Activated CD4-positive, alpha-beta memory T cell treated with anti-CD3 and anti-CD28 coated beads for 36 hours (primary cell): ENCODE data around the gene OTOR. TPM values are rescaled to one million over a fixed set of nuclear protein-coding genes. Genes with fewer than 3 reads are reported as not detected.

Source experiments
- CTCF ChIA-PET: fragments of 350-600 bp; sonication (Branson Sonifier 250); formaldehyde crosslinking; loops from one replicate; lab custom pipeline; 2021; ENCODE audit warnings: antibody characterized with exemption, inconsistent platforms; lab: Charles Lee
- POLR2A ChIA-PET: fragments of 350-600 bp; sonication (Branson Sonifier 250); formaldehyde crosslinking; loops from one replicate; lab custom pipeline; 2021; ENCODE audit warnings: antibody characterized with exemption; lab: Charles Lee
- DNase-seq: peaks from one replicate; pipeline ENCODE4 v3.0.0-alpha.2; 2020
- H3K27ac Mint-ChIP-seq: one replicate; pipeline ENCODE4 v1.8.0; 2021; ENCODE audit warnings: mixed read lengths
- H3K27me3 Mint-ChIP-seq: one replicate; pipeline ENCODE4 v1.8.0; 2021; ENCODE audit warnings: mixed read lengths
- H3K36me3 Mint-ChIP-seq: one replicate; pipeline ENCODE4 v1.8.0; 2021; ENCODE audit warnings: mixed read lengths
- H3K4me1 Mint-ChIP-seq: one replicate; pipeline ENCODE4 v1.8.0; 2021; ENCODE audit warnings: low read depth, mixed read lengths
- H3K4me3 Mint-ChIP-seq: one replicate; pipeline ENCODE4 v1.8.0; 2021; ENCODE audit warnings: mild to moderate bottlenecking, mixed read lengths
- H3K9me3 Mint-ChIP-seq: one replicate; pipeline ENCODE4 v1.8.0; 2021; ENCODE audit warnings: mixed read lengths
- intact Hi-C: fragments of 100-400 bp; cut with micrococcal nuclease; formaldehyde crosslinking; loops from one replicate; pipeline ENCODE4 v1.15.1; 2023
- total RNA-seq, 2 experiments: library from RNA; stranded (reverse); gene quantifications; one replicate each; pipeline ENCODE4 v1.2.3, GENCODE V29; 2021

The OTOR gene, protein sequence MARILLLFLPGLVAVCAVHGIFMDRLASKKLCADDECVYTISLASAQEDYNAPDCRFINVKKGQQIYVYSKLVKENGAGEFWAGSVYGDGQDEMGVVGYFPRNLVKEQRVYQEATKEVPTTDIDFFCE
- total RNA-seq = not detected

DNA sequence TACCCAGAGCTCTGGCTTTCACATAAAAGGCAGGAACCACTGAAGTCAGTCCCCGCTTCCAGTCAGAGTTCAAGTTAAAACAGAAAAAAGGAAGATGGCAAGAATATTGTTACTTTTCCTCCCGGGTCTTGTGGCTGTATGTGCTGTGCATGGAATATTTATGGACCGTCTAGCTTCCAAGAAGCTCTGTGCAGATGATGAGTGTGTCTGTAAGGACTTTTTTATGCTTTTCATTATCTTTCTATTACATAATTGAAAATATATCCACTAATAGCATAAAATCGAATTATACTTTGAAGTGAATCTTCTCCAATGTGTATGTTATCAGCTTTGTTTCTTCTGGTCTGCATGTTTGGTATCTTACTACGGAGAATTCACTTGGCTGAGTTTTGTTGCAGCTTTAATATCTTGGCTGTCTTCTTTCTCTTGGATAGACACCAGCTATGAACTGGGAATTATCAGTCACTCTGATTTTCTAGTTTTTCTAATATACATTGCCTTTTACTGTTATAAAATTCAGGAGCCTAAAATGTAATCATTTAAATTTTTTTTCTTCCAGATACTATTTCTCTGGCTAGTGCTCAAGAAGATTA is at the start of gene OTOR:
TSS of gene OTOR (plus strand) at position 51 of the 593 bp plus-strand sequence. CDS start at position 95, 44 bp downstream.
- POLR2A ChIA-PET = no interaction called here
- H3K27ac Mint-ChIP-seq = no peak within 1 kb of the TSS

DNA sequence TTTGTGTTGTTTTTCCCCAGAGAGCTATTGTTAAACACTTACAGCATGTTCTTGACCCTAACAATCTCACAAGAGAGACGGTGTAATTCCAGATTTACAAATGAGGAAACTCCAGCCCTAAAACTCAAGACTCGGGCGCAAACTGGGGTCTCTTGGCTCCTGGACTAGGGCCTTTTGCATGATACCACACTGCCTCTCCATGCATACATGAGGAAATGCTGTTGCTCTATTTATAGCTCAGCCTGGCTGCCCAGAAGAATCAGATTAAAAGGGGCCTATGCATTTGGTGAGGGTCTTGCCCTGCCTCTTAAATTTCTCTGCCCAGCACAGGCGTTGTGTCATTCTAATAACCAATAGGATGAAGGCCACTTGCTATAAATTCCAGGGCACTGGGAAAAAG is 48.9 kb upstream of the OTOR start:
- H3K27me3 Mint-ChIP-seq = peaks cover 5% of the 10 kb centered on the region
- no peak overlapping the region for H3K4me3 Mint-ChIP-seq
- H3K27ac Mint-ChIP-seq = no peak overlapping the region
- ChIA-PET CTCF (interaction anchor here (4.3 kb wide), 1 partner anchor 62 kb away, joined by 21 read pairs; no protein-coding TSS in a partner anchor), POLR2A (no interaction called here)
- intact Hi-C loops = no loop called here
- no peaks in the 10 kb centered on the region for H3K36me3 Mint-ChIP-seq
- H3K9me3 Mint-ChIP-seq = no peaks in the 10 kb centered on the region
- H3K4me1 Mint-ChIP-seq = no peaks in the 10 kb centered on the region
- no peak for DNase-seq

More for the DNA sequence above, at the start of gene OTOR:
- H3K9me3 Mint-ChIP-seq = no peaks in the 10 kb centered on the region
- no peaks in the 10 kb centered on the region for H3K36me3 Mint-ChIP-seq
- intact Hi-C loops = no loop called here
- H3K4me1 Mint-ChIP-seq = no peaks in the 10 kb centered on the region
- peaks cover 5% of the 10 kb centered on the region for H3K27me3 Mint-ChIP-seq
- CTCF ChIA-PET = interaction anchor here (1.6 kb wide), 1 partner anchor 11 kb away, joined by 5 read pairs; no protein-coding TSS in a partner anchor
- H3K4me3 Mint-ChIP-seq = no peak within 1 kb of the TSS
- no peak for DNase-seq

DNA sequence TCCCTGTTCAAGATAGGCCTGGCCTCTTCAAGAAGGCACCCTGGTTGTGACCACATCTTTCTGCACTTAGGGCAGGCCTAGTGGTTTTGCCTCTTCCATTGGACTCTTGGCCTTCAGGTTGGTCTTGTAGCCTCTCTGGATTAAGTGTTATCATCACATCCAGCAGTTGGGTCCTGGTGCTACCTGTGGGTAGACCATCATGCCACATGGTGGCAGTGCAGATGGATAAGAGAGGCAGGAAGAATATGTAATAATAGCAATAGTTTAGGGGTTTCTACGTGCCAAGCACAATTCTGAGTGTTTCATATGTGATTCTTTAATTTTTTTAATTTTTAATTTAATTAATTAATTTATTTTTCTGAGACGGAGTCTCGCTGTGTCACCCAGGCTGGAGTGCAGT is 46.9 kb upstream of the OTOR start:
- CTCF ChIA-PET = interaction anchor here (1.0 to 4.3 kb wide), 2 partner anchors 58 to 60 kb away, joined by 3 to 21 read pairs; no protein-coding TSS in a partner anchor

DNA sequence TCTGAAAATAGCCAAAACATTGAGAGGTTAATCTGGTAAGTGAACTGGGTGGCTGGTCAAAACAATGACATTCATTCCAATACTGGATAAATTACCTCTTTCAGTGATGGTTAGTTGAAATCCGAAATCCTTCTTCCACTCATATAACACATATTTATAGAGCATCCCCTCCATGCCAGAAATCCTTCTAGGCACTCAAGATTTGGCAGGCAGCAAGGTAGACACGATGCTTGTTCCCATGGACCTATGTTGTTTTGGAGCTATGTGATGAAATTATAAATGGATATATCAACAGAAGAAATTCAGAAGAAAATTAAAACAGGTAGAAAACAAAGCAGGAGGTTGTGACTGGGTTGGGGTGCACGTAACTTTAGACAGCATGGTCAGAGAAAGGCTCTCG is 44.6 kb upstream of the OTOR start:
- DNase-seq = no peak
- H3K4me3 Mint-ChIP-seq = no peak overlapping the region
- ChIA-PET CTCF (interaction anchor here (0.8 to 1.2 kb wide), 2 partner anchors 51 to 57 kb away, joined by 3 to 7 read pairs; no protein-coding TSS in a partner anchor), POLR2A (no interaction called here)
- intact Hi-C loops = no loop called here
- no peak overlapping the region for H3K27ac Mint-ChIP-seq
- H3K27me3 Mint-ChIP-seq = peaks cover 2% of the 10 kb centered on the region
- peaks cover 4% of the 10 kb centered on the region for H3K36me3 Mint-ChIP-seq
- H3K4me1 Mint-ChIP-seq = peaks cover 18% of the 10 kb centered on the region
- peaks cover 8% of the 10 kb centered on the region for H3K9me3 Mint-ChIP-seq

More for the DNA sequence above, 46.9 kb upstream of the OTOR start:
- POLR2A ChIA-PET = no interaction called here
- Mint-ChIP-seq H3K4me1 (no peaks in the 10 kb centered on the region), H3K27me3 (peaks cover 5% of the 10 kb centered on the region), H3K36me3 (peaks cover 4% of the 10 kb centered on the region), H3K27ac (no peak overlapping the region), H3K4me3 (no peak overlapping the region), H3K9me3 (peaks cover 5% of the 10 kb centered on the region)
- peak; percentile 24 for DNase-seq
- intact Hi-C loops = loop anchor here (1.0 kb wide), 1 partner anchor 60 kb away; no protein-coding TSS in a partner anchor

- Mint-ChIP-seq H3K4me1 (peaks cover 33% of the 10 kb centered on the region), H3K27me3 (no peaks in the 10 kb centered on the region), H3K36me3 (peaks cover 4% of the 10 kb centered on the region), H3K27ac (no peak overlapping the region), H3K4me3 (no peak overlapping the region), H3K9me3 (peaks cover 8% of the 10 kb centered on the region)
- POLR2A ChIA-PET = no interaction called here
- intact Hi-C loops = no loop called here
- CTCF ChIA-PET = no interaction called here
- no peak for DNase-seq
These were observed 40.5 kb upstream of the OTOR start for GRCh38 chr20:16707674-16708073.

DNA sequence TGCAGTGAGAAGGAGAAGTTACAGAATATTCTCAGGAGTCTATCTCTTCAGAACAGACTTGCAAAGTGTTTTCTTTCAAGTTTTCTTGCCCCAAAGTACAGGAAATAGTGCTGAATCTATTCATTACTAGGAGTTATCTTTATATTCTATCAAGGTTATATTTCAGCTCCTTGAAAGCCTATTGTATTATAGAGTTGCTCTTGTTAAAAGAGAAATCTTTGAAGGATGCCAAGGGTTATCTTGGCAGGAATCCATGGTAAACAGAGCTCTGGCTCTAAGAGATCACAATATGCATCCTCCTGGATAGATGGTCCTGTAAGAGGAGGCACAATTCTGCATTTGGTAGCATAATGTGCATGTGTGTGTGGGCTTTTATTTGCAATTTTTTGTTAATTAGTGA is 39.6 kb upstream of the OTOR start:
- peaks cover 4% of the 10 kb centered on the region for H3K36me3 Mint-ChIP-seq
- ChIA-PET CTCF (interaction anchor here (1.0 kb wide), 1 partner anchor 52 kb away, joined by 3 read pairs; no protein-coding TSS in a partner anchor), POLR2A (no interaction called here)
- intact Hi-C loops = loop anchor here (1.0 kb wide), 1 partner anchor 24 kb away; no protein-coding TSS in a partner anchor
- peaks cover 8% of the 10 kb centered on the region for H3K9me3 Mint-ChIP-seq
- H3K27me3 Mint-ChIP-seq = no peaks in the 10 kb centered on the region
- DNase-seq = no peak
- H3K4me1 Mint-ChIP-seq = peaks cover 33% of the 10 kb centered on the region
- H3K4me3 Mint-ChIP-seq = no peak overlapping the region
- H3K27ac Mint-ChIP-seq = no peak overlapping the region

GRCh38 chr20:16709017-16709416 is 39.1 kb upstream of the OTOR start:
- ChIA-PET POLR2A (no interaction called here), CTCF (interaction anchor here (0.7 to 1.0 kb wide), 2 partner anchors 40 to 52 kb away, joined by 3 read pairs; no protein-coding TSS in a partner anchor)
- Mint-ChIP-seq H3K27ac (no peak overlapping the region), H3K4me3 (no peak overlapping the region), H3K9me3 (peaks cover 8% of the 10 kb centered on the region), H3K27me3 (no peaks in the 10 kb centered on the region), H3K4me1 (peaks cover 33% of the 10 kb centered on the region), H3K36me3 (peaks cover 4% of the 10 kb centered on the region)
- intact Hi-C loops = loop anchor here (1.0 kb wide), 1 partner anchor 23 kb away; no protein-coding TSS in a partner anchor
- no peak for DNase-seq

- ChIA-PET CTCF (no interaction called here), POLR2A (no interaction called here)
- Mint-ChIP-seq H3K27me3 (no peaks in the 10 kb centered on the region), H3K36me3 (no peaks in the 10 kb centered on the region), H3K27ac (no peak overlapping the region), H3K4me3 (no peak overlapping the region), H3K4me1 (peaks cover 33% of the 10 kb centered on the region), H3K9me3 (peaks cover 3% of the 10 kb centered on the region)
- intact Hi-C loops = no loop called here
- DNase-seq = no peak
These were observed 37.4 kb upstream of the OTOR start for GRCh38 chr20:16710781-16711180.

DNA sequence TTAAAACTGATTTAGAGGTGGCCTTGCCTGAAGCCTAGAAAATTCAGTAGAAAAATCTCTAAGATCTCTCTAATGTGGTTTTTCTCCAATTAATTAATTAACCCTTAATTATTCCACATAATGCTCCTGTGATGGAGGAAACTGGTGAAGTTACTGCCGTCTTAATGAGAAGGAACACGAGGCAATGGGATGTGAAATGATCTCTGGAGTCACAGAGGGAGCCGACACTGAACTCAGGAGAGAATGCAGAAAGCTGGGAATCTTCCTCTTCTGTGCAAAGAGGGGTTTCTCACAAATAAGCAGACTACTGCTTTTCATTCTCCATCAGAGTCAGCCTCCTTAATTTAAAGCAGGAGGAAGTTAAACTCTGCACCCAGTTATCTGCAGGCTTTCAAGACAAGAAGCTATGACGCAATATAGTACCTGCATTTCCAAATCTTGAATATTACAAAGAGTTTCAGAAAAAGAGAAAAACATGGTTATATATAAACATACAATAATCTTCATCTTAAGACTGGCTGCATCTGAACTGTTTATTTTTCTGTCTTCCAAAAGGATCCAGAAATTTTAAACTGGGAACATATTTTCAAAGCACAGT is 36.4 kb upstream of the OTOR start:
- Mint-ChIP-seq H3K4me3 (no peak overlapping the region), H3K27ac (no peak overlapping the region), H3K27me3 (no peaks in the 10 kb centered on the region), H3K9me3 (no peaks in the 10 kb centered on the region), H3K4me1 (peaks cover 30% of the 10 kb centered on the region), H3K36me3 (no peaks in the 10 kb centered on the region)
- DNase-seq = no peak
- POLR2A ChIA-PET = no interaction called here
- intact Hi-C loops = no loop called here
- CTCF ChIA-PET = no interaction called here

DNA sequence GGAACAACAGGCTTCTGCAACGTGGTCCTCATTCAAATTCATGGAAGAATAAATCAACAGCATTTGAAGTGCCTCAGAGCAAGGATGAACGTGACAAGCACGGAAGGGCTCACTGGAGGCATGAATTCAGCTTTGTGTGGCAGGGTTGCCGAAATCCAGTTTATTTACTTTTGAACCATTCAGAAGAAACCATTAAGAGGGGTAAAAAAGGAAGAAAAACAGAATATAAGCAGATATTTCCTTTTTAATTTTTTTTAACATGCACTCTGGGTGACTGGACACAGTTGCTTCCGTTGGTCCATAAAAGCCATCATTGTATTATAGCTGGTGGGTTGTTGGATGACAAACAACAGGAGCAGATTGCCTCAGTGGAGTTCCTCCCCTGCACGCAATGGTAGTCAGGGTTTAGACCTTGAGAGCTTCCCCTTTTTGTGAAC is 35.6 kb upstream of the OTOR start:
- intact Hi-C loops = no loop called here
- H3K4me1 Mint-ChIP-seq = peaks cover 25% of the 10 kb centered on the region
- no peaks in the 10 kb centered on the region for H3K27me3 Mint-ChIP-seq
- ChIA-PET CTCF (interaction anchor here (1.4 kb wide), 1 partner anchor 96 kb away, joined by 4 read pairs; no protein-coding TSS in a partner anchor), POLR2A (no interaction called here)
- no peaks in the 10 kb centered on the region for H3K36me3 Mint-ChIP-seq
- no peaks in the 10 kb centered on the region for H3K9me3 Mint-ChIP-seq
- H3K27ac Mint-ChIP-seq = no peak overlapping the region
- no peak overlapping the region for H3K4me3 Mint-ChIP-seq
- DNase-seq = no peak

GRCh38 chr20:16713066-16713465 is 35.1 kb upstream of the OTOR start:
- Mint-ChIP-seq H3K27ac (no peak overlapping the region), H3K27me3 (peaks cover 2% of the 10 kb centered on the region), H3K9me3 (no peaks in the 10 kb centered on the region), H3K4me3 (no peak overlapping the region), H3K4me1 (peaks cover 20% of the 10 kb centered on the region), H3K36me3 (no peaks in the 10 kb centered on the region)
- intact Hi-C loops = no loop called here
- DNase-seq = no peak
- POLR2A ChIA-PET = no interaction called here
- CTCF ChIA-PET = interaction anchor here (1.4 kb wide), 1 partner anchor 95 kb away, joined by 4 read pairs; no protein-coding TSS in a partner anchor

DNA sequence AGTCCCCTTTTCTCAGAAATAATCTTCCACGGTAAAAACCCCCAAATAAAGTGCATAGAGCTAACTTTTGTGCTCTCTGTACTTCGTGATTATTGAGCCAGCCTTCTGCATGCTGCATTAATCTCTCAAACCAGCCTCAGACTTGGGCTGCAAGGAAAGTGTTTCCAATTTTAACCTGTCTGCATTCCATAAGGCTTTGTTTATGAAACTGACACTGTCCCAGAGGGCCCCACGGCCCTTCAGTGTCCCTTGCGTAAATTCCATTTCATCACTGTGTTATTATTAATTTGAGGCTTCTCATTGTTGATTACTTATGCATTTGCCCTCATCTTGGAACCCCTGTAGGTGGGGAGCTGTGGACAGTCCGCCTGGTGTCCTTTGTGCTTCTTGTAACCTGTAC is 33.9 kb upstream of the OTOR start:
- Mint-ChIP-seq H3K27me3 (peaks cover 3% of the 10 kb centered on the region), H3K36me3 (no peaks in the 10 kb centered on the region), H3K4me1 (peaks cover 8% of the 10 kb centered on the region), H3K4me3 (no peak overlapping the region), H3K27ac (no peak overlapping the region), H3K9me3 (no peaks in the 10 kb centered on the region)
- DNase-seq = no peak
- intact Hi-C loops = no loop called here
- POLR2A ChIA-PET = no interaction called here
- CTCF ChIA-PET = no interaction called here
